Ureter (tissue), 1 donor: ENCODE data around the gene JPH3. TPM values are rescaled to one million over a fixed set of nuclear protein-coding genes. Genes with fewer than 3 reads are reported as not detected.
"Not testable (repeated sequence)": the region's sequence is repeated elsewhere in the genome, so short reads cannot be mapped to it uniquely, and the experiment has no call there.

Source experiments
- DNase-seq: peaks from one replicate; pipeline ENCODE4 v3.0.0-alpha.2; 2020; ENCODE audit warnings: low spot score
- total RNA-seq: library from RNA; stranded (reverse); gene quantifications from one replicate; pipeline ENCODE4 v1.2.4, GENCODE V29; 2023
- donor health status: DM: yes; HTN: yes; CAD: no.

Gene JPH3
- total RNA-seq, 1 donor from 2014 or later: 0.91 TPM

DNA sequence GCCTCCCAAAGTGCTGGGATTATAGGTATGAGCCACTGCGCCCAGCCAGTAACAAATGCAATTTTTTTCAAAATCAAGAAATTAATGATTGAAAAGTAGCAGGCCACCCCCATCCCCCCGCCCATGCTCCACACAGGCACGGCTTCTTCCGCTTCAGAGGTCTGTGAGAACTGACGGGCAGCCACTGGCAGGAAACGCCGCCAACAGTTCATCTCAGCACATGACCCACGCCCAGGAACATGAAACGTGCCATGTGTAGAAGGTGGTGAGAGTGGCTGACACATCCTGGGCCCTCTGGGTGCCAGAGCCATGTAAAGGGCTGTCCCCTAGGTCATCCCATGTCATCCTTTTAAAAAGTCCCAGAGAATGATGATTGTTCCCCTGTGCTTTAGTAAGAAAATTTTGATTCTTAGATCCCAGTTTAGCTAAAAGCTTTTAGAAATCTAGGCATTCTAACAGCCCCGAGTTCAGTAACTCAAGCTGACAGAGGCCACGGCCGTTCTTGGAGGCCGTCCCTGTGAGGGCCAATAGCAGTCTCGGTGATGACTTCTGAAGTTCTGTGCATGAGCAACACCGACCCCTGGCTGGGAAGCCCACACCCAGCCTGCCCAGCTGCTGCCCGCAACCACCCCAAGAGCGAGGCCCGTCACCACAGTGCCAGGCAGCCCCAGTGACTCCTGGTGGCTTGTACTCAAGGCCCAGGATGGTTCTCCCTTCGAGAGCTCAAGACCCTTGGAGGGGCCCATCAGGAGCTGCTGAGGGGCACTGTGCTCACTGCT is 111.3 kb downstream of the JPH3 start:
- DNase-seq: no peak

DNA sequence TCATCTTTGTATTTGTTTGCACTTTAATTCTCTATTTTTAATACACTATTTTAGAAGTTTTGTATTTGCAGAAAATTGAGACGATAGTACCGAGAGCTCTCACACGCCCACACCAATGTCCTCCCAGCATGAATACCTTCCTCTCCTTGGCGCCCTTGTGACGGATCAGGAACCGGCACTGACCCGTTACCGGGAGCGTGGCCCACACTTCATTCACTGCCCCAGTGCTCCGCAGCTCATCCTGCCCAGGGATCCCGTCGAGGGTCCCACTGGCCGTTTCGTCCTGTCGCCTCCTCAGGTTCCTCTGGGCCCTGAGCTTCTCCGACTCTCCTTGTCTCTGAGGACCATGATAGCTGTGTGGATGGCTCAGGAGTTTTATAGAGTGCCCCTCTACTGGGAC is 112.9 kb downstream of the JPH3 start:
- DNase-seq: no peak

DNA sequence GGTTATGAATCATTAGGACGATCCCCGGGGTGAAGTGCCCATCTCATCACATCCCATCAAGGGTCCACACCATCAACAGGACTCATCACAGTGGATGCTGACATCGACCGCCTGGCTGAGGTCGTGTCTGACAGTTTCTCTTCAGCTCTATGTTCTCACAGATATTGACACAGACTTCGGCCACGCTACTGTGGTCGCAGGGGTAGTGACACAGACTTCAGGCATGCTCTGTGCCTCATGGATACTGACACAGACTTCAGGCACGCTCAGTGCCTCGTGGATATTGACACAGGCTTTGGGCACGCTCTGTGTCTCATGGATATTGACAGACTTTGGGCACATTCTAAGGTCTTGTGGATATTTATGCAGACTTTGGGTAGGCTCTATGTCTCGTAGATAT is 113.3 kb downstream of the JPH3 start:
- no peak for DNase-seq

DNA sequence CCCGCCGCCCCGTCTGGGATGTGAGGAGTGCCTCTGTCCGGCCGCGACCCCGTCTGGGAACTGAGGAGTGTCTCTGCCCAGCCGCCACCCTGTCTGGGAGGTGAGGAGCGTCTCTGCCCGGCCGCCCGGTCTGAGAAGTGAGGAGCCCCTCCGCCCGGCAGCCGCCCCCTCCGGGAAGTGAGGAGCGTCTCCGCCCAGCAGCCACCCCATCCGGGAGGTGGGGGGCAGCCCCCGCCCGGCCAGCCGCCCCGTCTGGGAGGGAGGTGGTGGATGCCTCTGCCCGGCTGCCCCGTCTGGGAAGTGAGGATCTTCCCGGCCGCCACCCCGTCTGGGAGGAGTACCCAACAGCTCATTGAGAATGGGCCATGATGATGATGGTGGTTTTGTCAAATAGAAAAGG is 116.5 kb downstream of the JPH3 start:
- not testable (repeated sequence) for DNase-seq

DNA sequence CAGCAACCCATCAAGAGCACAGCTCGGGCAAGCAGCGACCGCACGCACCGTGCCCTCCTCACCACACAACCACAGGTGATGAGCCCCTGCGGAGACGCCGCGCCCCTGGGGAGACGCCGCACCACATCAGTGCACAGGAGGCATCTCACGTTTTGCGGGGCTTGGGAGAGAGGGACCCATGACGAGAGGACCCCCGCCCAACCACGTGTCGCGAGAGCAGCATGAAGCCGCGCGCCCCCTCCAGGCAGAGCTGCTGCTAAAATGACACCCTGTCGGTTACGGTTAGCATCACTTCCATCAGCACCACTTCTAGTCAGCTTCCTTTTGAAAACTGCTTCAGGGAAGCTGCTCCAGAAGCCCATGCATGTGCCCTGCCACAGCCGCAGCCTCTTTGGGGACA is 118.1 kb downstream of the JPH3 start:
- DNase-seq: no peak

DNA sequence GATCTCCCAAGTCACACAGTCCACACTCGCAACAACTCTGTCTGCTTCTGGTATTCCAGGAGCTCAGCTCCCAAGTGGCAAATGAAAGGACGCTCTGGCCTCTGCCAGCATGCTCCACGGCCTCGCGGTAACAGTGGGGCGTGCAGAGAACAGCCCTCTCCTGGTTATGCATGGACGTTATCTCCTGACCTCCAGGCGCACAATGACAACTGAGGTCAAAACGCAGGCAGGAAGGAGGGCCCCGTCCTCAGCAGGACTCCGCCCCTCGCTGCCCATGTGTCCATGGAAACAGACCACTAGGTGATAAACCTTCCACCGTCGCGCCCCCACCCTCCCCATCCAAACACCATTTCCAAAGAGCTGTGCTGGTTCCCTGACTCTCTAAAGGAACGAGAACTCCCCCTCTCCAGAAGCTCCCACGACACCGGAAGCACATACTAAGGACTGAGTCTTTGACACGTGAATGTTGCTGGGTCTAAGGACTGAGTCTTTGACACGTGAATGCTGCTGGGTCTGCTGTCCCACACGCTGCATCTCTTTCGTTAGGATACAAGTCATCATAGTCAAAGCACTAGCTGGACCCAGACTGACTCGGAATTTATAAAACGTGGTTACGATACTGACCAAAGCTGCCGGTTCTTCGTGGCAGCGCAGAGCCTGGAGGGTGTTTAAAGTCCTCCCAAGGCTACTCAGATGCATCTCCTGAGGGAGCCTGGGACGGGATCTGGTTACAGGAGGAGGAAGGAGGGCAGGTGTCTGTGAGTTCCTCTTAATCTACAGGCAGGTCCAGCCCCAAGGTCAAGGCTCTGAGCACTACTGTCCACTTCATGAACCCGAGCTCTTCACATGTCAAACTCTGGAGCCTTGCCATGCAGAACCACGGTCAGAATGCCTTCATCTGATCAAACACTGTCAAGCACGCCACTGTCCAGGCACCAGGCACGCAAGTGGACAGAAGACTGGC is 119.6 kb downstream of the JPH3 start:
- no peak for DNase-seq

DNA sequence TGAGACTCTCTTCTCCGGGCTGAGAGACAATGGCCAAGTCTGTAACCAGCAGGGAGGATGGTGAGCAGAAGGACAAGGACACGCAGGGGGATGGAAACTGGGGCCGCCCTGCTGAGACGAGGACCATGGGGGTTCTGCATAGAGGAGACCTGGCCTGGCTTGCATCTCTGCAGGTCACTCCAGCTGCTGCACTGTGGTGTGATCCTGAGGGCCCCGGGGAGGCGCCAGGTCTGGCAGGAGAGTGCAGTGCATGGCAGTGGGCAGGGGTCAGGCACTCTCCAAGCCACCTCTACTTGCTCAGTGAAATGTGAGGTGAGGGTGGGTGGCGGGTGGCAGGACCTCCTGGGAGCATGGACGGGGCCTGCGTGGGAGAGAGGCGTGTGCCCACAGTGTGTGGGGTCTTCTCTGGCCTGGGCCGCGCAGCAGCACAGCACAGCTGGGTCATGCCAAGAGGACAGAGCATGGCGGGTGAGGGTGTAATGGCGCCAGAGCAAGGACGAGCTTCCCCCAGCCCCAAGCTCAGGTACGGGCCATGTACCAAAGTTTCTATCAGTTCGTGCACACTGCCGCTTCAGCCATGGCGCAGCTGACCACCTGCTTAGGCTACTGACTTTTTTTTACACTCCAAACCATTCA is 120.4 kb downstream of the JPH3 start:
- DNase-seq: no peak

DNA sequence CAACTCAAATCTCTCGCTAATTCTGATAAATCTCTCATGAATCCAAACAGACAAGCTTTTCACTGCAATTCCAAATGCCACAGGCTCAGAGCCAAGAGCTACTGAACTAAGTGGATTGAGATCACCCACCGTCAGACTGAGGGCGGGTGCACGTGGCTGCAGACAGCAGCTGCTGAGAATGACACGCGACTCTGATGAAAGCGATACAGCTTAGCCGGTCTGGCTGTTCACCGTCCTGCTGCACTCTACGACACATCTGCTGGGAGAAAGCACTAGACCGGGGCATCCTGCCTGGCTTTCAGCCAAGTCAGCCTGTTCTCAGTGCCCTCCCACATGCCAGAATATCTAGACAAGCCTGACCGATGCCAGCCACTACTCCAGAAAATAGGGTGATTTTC is 120.9 kb downstream of the JPH3 start:
- no peak for DNase-seq

DNA sequence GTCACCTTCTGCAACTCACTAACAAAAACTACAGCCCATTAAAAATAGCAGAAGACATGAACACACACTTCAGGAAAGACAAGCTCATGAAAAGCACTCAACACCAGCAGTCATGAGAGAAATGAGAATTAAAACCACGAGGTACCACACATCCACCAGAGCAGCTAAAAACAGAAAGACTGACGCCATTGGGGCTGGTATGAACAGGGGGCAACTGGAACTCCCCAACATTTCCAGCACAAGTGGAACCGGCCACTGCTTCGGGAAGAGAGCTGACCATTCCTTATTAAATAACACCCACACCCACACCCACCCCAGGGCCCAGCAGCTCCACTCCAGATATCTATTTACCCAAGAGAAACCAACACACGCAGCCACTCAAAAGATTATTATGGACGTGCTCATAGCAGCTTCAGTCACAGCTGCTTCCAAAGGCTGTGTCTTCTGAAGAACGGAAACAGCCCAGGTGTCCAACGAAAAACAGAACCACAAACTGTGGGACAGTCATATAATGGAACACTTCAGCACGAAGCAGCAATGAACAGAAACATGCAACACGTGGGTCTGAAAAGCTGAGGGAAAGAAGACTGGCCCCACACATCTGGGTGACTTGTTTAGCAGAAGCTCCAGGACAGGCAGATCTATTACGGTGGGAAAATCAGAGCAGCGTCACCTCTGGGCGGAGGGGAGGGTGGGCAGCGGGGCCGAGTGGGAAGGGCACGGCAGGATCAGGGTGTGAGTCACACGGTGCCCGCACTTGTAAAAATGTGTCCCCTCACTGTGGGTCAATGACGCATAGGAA is 122.4 kb downstream of the JPH3 start:
- no peak for DNase-seq

DNA sequence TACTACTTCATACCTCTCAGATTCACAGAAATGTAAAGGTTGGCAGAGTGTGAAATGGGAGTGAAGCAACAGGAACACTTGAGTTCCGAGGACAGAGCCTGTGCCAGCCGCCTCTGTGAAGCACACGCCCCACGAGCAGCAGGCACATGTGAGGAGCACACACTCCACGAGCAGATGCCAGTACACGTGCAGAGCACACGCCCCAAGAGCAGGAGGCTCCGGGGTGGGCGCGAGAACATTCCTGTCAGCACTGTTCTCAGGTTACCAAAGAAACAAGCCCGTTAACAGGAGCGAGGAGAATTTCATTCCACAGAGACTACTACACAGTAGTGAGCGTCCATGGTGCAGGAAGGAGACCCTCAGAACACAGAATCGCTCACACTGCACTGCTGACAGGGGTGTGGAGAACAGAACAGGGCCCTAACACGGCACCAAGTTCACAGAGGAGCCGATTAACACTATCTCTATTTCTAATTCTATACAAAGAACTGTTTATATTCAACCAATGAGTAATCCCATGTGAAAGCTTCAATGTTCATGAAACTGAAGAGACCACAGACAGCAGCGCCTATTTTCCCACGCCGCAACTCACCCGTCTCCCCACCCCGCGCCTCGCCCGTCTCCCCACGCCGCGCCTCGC is 123.4 kb downstream of the JPH3 start:
- no peak for DNase-seq

DNA sequence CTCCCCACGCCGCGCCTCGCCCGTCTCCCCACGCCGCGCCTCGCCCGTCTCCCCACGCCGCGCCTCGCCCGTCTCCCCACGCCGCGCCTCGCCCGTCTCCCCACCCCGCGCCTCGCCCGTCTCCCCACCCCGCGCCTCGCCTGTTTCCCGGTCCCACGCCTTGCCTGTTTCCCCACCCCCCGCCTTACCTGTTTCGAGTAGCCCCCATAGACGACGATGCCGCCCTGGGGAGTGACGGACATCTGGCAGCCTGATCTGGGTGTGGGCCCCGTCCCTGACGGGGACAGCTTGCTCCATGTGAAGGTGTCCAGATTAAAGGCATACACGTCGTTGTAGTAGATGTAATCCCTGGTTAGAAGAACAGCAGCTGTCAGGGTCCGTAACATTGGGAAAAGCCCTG is 124.3 kb downstream of the JPH3 start:
- DNase-seq: not testable (repeated sequence)

DNA sequence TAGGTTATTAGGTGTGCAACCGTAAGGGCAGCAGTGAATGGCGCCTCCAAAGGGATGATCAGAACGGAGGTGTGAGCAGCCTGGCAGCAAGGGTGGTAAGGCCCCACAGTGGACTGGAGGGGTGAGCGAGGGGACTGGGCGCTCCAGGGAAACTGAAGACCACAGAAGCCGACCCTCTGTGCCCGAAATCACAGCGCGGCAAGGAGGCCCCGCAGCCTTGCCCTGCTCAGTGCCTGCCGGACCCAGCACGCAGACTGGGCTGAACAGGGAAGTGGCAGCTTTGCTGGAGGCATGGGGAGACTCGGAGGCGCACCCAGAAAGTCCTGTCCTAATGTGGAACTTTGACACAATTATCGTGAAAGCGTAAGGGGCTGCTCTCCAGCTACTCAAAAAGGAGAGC is 125.0 kb downstream of the JPH3 start:
- no peak for DNase-seq

DNA sequence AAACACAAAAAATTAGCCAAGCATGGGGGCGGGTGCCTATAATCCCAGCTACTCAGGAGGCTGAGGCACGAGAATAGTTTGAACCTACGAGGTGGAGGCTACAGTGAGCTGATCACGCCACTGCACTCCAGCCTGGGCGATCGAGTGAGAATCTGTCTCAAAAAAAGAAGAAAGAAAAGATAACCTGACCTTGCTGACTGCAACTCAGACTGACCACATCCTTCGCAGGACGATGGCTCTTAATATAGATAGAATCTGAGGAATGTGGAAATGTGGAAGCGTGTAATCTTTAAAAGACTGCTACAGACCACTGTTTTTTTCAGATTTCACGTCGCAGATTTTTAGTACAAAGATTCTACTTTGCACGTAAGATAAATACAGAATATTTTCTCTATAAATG is 125.7 kb downstream of the JPH3 start:
- DNase-seq: no peak

DNA sequence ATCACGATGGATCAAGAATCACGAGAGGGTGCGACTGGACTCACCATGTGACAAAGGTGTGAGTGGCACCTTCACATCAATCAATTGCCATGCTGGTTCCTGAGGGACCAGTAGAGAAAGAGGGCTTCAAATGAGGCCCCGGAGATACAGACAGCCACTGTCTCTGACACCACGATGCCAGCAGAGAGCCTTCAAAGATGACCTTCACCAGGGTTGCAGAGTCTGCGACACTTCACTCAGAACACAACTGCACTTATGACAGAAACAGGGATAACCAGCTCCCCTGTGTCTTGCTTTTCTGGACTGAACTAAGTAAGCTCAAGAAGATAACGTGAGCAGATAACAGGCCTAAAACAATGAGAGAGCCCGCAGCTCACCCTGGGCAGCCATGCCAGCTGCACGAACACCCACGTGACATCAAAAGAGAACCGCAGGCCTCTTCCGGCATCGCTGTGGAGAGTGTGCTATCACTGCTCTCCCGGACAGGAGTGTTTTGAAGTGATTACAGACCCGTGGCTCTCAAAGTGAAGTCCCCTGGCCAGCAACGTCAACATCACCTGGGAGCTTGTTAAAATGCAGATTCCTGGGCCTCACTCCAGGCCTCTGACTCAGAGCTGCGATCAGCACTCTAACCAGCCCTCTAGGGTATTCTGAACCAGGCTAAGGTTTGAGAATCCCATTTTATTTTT is 127.1 kb downstream of the JPH3 start:
- no peak for DNase-seq

DNA sequence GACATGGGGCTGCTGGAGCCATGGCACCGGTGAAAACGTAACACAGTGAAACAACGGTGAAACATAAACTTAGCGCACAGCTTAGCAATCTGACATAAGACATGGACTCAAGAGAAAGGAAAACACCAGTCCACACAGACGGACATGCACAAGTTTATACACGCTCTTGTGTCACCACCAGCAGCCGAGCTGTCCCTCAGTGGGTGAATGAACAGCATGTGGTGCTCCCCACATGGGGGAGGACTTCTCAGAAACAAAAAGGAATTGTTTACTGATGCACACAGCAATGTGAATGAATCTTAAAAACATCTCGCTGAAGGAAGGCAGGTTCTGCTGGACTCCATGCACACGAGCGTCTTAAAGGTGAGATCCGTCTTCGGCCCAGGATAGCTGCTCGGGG is 129.3 kb downstream of the JPH3 start:
- no peak for DNase-seq

DNA sequence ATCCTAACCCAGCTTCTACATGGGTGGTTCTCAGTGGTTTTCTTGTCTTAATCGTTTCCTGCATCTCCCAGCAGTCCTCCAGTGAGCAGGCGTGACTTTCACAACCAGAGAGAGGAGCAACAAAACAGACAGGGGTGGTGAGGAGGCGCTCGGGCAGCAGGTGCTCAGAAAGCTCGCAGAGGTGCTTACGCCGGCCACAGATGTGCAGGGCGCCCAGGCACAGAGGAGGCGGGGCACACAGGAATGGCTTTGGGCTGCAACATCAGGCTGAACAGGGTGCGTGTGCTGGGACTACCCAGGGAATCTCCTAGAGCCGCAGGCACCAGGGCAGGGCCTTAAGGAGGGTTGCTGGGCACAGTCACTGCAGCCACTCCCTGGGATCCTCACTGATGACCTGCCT is 130.9 kb downstream of the JPH3 start:
- DNase-seq: no peak

DNA sequence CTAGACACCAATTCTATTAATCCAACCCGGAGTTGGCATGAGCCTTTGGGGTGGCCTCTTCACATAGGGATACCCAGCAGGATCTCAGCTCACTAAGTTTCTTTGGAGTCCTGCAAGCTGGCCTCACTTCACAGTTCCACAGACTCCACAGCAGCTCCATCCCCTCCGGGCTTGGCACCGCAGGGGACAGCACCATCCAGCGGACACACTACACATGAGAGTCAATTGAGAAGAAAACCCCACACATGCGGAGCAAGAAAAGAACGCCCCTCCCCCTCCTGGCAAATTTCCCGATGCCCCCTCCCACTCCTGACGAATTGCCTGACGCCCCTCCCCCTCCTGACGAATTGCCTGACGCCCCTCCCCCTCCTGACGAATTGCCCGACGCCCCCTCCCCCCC is 132.3 kb downstream of the JPH3 start:
- no peak for DNase-seq

DNA sequence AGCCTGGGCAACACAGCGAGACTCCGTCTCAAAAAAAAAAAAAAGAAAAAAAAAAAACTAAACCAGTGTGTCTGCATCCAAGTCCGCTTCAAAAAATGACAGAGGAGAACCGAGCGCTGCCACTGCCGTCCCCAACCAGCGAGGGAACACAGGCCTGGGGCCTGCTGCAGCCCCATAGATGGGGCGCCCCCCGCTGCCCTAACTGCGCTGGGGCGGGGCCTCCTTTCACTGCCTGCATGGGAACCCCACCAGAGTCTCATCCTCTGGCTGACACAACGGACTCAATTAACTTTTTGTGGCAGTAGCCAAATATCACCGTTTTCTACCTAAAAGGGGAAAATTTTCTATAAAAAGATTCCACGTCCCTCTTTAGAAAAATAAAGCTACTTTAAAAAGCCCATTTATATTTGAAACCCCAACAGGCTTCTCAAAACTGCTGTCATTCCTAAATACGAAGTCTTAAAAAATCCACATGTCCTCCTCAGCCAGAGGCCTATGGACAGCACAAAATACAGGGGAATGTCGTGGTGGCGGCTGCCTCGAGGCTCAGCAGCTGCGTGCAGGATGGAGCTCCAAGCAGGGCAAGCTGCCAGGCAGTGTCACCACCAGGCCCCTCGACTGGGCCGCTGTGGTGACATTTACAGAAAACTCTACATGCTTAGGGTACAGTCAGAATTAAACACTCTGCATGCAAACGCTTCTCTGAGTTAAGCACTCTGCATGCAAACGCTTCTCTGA is 133.1 kb downstream of the JPH3 start:
- DNase-seq: no peak

DNA sequence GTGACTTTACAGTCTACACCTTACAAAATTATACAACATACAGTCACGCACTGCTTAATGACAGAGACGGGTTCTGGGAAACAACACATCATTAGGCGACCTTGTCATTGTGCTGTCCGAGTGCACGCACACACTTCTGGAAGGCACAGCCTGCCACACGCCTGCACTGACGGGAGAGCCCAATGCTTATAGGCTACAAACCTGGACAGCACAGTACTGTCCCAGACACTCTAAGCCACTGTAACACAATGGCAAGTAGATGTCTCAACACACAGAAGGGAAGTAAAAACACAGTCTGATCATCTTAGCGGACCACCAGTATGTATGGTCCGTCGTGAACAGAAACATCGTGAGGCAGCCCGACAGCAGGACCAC is 133.7 kb downstream of the JPH3 start:
- DNase-seq: no peak

DNA sequence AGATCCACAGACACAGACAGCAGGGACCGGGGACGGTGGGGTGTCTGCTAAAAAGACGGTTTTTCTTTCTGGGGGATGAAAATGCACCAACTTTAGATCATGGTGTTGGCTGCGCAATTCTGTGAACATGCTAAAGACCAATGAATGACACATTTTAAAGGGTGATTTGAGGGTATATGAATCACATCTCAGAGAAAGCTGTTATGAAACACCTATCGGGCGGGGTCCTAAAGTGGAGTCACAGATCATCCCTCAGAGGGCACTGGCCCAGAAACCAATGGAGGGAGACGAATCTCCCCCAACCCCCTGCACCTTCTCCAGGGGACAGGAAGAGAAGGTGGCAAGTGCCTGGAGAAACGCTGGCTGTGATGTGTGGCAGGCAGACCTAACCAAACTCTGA is 137.5 kb downstream of the JPH3 start:
- DNase-seq: no peak
